Measurements from ENCODE around the gene STYX.
"Not testable (repeated sequence)": the region's sequence is repeated elsewhere in the genome, so short reads cannot be mapped to it uniquely, and the experiment has no call there.

STYX gene

DNA sequence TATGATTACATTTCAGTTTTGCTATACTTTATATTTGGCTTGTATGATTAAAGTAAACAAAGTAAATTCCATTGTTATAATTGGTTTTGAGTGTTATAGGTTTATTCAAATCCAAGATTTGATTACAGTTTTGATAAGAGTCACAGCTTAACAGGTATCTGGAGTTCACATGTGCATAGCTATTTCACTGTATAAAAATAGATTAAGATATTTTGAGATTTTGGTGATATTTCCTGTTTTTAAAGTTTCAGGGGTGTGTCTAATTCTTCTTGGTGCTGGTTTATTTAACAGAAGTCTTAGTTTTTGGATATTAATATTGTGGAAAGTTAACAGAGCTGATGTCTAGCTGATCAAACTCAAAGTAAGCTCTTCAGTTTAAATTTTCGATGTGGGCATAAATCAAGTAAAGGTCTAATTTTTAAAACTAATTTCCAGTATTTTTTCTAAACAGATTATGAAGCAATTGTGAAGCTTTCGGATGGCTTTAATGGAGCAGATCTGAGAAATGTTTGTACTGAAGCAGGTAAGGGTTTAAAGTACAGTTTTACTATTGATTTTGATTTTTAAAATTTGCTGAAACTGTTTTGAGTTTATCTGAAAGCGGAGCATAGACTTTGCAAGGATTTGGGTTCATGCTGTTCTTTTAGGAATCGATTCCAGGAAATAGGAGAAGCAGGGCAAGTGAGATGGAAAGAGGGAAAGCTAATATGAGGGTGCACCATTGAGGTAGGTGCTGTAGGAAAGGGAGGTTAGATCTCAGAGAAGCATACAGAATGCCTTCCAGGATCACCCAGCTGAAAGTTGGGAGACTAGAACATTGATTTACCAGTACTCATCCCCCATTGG, 6.2 kb upstream of the STYX start:
- in situ Hi-C loops (cut with MboI; ENCODE audit: low pct_unique_long_range_greater_than_20kb, low sequenced_read_pairs) = no loop called here
- DNase-seq = no peak

DNA sequence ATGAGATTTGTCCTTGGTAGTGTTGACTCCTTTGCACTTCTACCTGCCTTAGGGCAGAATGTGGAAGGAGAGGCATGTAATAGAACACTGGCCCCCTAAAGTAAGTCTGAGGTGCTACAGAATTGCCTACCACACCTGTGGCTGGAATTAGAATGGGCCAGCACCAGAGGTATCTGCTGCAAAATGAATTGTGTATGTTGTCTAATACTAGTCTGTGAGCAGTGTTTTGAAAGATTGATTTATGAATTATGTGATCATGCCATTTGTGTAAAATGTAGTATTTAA, 5.7 kb upstream of the STYX start:
- in situ Hi-C loops (cut with MboI; ENCODE audit: low pct_unique_long_range_greater_than_20kb, low sequenced_read_pairs) = no loop called here

DNA sequence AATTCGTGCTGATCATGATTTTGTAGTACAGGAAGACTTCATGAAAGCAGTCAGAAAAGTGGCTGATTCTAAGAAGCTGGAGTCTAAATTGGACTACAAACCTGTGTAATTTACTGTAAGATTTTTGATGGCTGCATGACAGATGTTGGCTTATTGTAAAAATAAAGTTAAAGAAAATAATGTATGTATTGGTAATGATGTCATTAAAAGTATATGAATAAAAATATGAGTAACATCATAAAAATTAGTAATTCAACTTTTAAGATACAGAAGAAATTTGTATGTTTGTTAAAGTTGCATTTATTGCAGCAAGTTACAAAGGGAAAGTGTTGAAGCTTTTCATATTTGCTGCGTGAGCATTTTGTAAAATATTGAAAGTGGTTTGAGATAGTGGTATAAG, 2.5 kb upstream of the STYX start:
- DNase-seq; in situ Hi-C loops (cut with MboI; ENCODE audit: low pct_unique_long_range_greater_than_20kb, low sequenced_read_pairs): not testable (repeated sequence)

More for the DNA sequence above, 5.7 kb upstream of the STYX start:
- DNase-seq = no peak

DNA sequence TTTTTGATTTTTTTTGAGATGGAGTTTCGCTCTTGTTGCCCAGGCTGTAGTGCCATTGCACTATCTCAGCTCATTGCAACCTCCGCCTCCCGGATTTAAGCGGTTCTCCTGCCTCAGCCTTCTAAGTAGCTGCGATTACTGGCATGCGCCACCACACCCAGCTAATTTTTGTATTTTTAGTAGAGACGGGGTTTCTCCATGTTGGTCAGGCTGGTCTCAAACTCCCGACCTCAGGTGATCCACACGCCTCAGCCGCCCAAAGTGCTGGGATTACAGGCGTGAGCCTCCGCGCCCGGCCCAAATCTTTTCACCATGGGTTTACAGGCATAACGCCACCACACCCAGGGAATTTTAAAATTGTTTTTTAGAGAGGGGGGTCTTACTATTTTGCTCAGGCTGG, 931 bp upstream of the STYX start:
- in situ Hi-C loops (cut with MboI; ENCODE audit: low pct_unique_long_range_greater_than_20kb, low sequenced_read_pairs) = not testable (repeated sequence)

DNA sequence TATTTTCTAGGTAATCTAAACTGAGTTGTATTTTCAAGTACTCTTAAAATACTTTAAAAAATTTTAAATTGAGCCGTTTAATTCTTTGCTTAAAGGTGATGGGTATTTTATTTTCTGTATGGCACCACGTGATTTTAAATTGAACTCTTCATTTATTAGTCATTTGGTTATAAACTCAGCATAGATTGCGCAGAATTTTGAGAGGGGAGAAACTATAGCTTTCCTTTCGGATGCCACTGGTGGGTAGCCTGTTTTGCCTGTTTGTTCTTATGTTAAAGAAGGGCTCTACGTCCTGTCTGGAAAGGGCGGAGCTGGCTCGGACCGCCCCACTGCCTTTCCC, 411 bp upstream of the STYX start:
- in situ Hi-C loops (cut with MboI; ENCODE audit: low pct_unique_long_range_greater_than_20kb, low sequenced_read_pairs) = no loop called here
- no peak for DNase-seq

More for the DNA sequence above, 931 bp upstream of the STYX start:
- not testable (repeated sequence) for DNase-seq

DNA sequence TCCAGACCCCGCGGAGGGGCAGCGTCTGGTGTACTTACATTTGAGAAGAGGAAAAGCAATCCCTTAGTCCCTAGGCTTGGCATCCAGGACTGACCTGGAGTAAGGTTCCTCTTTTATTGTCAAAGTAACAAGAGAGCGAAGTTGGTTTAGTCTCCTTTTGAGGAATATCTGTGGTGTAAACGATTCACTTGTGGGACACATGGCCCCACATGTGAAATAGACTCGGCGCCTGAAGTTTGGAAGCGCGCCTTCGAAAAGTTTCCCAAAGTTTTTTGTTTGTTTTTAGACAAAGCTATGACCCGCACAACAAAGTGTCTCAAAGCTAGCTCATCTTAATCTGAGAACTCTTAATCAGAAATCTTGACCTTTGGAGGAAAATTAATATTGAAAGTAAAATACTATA, 744 bp downstream of the STYX start:
- DNase-seq = no peak
- in situ Hi-C loops (cut with MboI; ENCODE audit: low pct_unique_long_range_greater_than_20kb, low sequenced_read_pairs) = no loop called here

DNA sequence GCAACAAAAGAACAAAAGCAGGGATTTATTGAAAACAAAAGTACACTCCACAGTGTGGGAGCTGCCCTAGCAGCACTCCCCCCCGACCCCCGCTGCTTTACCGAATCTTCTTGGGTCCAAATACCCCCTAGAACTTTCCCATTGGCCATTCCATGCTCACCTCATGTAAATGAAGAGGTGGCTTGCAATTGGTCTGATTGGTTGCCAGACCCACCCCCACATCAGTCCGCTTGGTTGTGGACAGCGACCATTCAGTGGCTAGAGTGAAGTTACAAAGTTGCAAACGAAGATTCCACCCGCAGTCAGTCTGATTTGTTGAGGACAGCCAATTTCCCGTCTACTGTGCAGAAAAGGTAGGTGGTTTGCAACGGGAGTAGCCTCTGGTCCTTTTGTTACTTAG, 3.9 kb downstream of the STYX start:
- no peak for DNase-seq
- in situ Hi-C loops (cut with MboI; ENCODE audit: low pct_unique_long_range_greater_than_20kb, low sequenced_read_pairs) = no loop called here

DNA sequence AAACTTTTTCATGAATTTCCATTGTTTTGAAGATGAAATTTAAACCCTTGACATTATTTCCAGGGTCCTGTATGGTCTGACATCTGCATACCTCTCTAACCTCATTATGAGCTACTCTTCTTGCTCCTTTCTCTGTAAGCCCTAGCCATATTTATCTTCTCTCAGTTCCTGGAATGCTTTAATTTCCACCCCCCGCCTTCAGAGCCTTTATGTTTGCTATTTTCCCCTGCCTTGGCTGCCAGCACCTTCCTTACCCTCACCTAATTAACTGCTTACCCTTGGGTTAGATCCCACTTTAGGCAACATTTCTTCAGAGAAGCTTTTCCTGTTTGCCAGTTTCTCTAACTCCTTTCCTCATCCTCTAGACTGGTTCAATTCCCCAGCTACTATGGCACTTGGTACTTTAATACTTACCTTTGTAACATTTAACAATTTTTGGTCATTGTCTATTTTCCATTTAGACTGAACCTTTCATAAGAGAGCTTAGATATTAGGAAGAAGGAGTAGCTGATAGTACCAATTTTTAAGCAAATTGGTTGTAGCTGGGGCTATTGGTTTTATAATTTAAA, 6.0 kb downstream of the STYX start:
- DNase-seq = no peak
- in situ Hi-C loops (cut with MboI; ENCODE audit: low pct_unique_long_range_greater_than_20kb, low sequenced_read_pairs) = no loop called here

DNA sequence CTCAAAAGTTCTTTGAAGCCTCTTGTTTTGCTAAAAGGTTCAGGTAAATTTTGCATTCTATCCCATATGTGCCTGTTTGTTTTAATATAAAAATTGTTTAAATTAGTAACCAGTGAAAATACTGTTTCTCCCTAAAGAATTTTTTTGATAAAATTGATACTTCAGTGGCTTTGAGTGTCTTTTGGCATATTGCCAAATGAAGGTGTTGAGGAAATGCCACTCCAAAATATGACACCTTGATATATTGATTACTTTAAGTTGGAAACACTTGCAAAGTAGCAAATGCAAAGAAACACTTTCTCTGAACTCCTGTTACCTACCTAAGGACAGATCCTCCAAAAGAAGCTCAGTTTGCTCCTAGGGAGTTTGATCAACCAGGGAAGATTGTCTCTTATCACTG, 8.4 kb downstream of the STYX start:
- DNase-seq = no peak
- in situ Hi-C loops (cut with MboI; ENCODE audit: low pct_unique_long_range_greater_than_20kb, low sequenced_read_pairs) = no loop called here

DNA sequence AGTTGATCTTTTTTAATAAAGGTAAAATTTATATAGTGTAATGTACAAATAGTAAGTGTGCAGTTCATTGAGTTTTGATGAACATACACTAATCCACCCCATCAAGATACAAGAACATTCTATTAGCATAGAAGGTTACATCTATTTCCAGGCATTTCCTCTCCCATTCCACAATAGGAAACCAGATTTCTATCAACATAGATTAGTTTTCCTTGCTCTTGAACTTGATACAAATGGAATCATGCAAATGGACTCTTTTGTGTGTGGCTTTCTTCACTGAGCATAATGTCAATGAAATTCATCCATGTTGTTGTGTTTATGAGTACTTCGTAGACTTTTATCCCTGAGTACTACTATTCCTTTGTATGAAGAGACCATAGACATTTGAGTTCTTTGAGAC, 10.8 kb downstream of the STYX start:
- in situ Hi-C loops (cut with MboI; ENCODE audit: low pct_unique_long_range_greater_than_20kb, low sequenced_read_pairs) = no loop called here
- DNase-seq = no peak

DNA sequence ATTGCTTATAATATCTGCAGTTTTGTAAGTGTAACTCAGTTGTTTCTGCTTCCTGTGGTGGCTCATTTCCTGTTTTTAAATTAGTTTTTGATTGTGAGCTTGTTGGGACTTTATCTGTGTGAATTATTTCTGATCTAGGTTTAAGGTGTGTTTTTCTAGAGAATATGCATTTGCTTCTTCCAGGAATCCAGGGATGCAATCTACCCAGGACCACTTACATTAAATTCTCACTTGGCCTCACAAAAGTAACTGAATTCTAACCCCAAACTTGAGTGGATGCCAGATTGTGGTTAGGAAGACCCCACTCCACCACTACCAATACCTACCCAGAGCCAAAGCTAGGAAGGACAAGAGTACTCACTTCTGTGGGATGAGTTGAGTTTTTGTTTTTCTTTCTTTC, 11.9 kb downstream of the STYX start:
- in situ Hi-C loops (cut with MboI; ENCODE audit: low pct_unique_long_range_greater_than_20kb, low sequenced_read_pairs) = no loop called here
- no peak for DNase-seq

DNA sequence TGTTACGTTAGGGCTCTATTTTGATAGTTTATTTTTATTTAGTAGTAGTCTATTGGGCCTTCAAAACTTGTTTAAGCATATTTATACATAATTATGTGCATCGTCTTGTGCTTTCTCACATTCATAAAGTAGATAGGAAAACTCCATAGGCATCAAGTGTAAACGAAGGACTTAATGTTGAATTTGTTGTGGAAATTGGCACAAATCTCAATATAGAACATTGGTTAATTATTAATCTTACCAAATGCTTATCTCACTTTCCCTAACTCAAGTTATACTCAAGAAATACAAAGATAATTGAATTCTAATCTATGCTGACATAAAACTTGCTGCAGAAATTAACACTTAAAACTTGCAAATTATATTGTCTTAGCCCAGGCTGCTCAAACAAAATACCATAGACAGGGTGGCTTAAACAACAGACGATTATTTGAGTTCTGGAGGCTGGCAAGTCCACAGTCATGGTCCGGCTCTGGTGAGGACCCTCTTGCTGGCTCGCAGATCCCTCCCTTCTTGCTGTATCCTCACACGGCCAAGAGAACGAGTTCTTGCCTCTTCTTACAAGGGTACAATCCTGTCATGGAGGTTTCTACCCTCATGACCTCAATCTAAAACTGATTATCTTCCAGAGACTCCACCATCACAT, 18.8 kb downstream of the STYX start:
- no peak for DNase-seq
- in situ Hi-C loops (cut with MboI; ENCODE audit: low pct_unique_long_range_greater_than_20kb, low sequenced_read_pairs) = no loop called here

DNA sequence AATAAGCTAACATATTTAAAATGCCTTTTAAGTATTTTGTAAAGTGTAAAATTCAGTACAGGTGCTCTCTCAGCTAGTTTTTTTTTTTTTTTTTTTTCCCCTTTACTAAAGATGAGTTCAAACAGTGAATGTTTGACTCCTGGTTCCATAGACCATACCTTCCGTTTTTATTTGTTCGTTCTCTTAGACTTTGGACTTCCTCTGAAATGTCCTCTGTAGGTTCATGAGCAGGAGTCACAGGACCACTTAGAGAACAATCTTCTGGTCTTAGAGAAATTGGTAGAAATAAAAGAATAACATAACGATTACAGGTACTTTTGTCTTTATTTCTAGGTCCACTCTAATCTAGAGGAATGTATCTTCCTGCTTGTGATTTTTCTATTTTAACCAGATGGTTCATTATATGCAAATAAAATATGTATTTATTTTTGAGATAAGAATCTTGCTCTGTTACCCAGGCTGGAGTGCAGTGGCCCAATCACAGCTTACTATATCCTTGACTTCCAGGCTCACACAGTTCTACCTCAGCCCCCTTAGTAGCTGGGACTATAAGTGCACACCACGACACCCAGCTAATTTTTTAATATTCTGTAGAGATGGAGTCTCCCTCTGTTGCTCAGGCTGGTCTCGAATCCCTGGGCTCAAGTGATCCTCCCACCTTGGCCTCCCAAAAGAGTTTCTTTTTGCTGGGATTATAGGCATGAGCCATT, 25.8 kb downstream of the STYX start:
- in situ Hi-C loops (cut with MboI; ENCODE audit: low pct_unique_long_range_greater_than_20kb, low sequenced_read_pairs) = no loop called here
- no peak for DNase-seq

DNA sequence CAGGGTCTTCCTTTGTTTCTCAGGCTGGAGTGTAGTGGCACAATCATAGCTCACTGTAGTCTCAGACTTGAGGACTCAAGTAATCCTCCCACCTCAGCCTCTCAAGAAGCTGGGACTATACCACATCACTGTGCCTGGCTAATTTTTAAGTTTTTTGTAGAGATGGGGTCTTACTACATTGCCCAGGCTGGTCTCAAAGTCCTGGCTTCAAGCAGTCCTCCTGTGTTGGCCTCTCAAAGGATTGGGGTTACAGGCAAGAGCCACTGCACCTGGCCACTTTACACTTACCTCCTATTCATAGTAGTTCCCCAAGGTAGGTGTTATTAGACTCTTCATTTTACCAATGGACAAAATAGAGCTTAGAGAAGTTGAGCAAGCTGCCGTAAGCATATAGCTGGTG, 29.2 kb downstream of the STYX start:
- DNase-seq = no peak
- in situ Hi-C loops (cut with MboI; ENCODE audit: low pct_unique_long_range_greater_than_20kb, low sequenced_read_pairs) = no loop called here

DNA sequence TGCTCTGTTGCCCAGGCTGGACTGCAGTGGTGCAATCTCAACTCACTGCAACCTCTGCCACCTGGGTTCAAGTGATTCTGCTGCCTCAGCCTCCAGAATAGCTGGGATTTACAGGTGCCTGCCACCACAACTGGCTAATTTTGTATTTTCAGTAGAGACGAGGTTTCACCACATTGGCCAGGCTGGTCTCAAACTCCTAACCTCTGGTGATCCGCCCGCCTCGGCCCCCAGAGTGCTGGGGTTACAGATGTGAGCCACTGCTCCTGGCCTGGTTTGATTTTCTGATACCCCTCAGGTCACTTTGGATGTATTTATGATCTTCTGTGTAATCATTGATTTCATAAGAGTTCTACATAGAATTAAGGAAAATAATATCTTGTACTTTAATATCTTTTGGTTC, 33.0 kb downstream of the STYX start:
- in situ Hi-C loops (cut with MboI; ENCODE audit: low pct_unique_long_range_greater_than_20kb, low sequenced_read_pairs); DNase-seq: not testable (repeated sequence)

DNA sequence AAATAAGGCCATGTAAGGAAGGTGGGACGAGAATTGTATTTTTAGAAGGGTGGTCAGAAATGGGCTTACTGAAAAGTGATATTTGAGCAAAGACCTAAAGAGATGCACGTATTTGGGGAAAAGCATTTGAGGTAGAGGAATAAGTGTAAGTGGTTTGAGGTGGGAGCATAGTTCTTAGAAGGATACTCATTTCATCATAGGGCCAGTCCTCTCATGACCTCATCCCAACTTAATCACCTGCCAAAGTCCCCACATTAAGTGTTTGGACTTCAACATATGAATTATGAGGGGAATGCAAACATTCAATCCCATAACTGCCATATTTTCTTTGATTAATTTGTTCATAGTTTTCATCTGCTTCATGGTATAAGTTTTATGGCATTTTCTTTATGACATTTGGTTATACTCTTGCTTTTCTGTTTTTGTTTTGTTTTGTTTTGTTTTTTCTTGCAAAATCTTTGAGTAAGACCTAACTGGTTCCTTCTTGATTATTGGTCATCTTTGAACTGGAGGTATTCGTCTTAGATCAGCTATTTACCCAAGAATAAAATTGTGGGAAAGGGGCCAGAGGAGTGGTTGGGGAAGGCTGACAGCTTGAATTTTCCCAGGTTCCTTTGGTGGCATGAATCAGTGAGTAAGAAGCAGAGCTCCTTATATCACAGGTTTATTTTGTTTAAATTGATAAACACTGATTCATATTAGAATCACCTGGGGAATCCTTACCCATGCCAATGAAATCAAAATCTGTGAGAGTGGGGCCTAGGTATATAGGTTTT, 37.3 kb downstream of the STYX start:
- in situ Hi-C loops (cut with MboI; ENCODE audit: low pct_unique_long_range_greater_than_20kb, low sequenced_read_pairs) = no loop called here

DNA sequence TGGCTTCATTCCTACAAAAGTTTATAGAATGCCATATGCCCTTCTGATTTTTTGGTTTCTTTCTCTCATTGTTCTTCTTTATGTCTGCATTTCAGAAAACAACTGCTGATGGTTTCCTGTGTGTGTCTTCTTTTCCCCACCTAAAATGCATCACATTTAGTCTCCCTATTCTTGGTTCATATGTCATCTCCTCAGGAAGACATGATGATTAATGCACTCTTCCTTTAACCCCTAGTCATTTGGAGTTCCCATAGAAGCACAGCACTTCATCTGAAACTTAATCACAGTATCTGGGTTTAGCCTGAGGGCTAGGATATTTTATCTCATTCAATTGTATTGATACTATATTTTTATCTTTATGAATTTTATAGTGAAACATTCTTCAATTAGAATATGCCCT, 39.9 kb downstream of the STYX start:
- in situ Hi-C loops (cut with MboI; ENCODE audit: low pct_unique_long_range_greater_than_20kb, low sequenced_read_pairs) = no loop called here
- no peak for DNase-seq

More for the DNA sequence above, 37.3 kb downstream of the STYX start:
- DNase-seq = no peak

DNA sequence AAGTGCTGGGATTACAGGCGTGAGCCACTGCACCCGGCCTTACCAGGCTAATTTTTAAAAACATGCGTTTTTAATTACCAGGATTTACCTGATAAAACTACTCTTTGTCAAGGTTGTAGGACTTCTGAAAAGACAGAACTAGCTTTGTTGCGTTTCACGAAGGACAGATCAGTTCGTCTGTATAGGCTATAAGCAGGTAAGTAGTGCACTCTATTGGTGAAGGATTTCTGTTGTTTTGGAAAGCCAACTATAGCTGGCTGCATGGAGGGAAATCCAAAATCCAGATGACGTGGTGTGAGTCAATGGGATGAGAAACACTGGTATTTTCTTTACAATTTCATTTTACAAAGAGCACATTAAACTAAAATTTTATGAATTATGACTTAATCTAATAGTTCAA, 46.9 kb downstream of the STYX start:
- in situ Hi-C loops (cut with MboI; ENCODE audit: low pct_unique_long_range_greater_than_20kb, low sequenced_read_pairs) = no loop called here

DNA sequence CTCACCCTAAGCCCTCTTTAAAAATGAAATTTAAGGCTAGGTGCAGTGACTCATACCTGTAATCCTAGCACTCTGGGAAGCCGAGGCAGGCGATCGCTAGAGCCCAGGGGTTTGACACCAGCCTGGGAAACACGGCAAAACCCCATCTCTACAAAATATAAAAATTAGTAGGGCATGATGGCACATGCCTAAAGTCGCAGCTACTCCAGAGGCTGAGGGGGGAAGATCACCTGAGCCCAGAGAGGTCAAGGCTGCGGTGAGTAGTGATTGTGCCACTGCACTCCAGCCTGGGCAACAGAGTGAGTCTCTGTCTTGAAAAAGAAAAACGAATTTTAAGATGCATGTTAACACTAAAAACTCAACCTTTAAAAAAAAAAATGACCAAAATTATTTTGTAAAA, 48.7 kb downstream of the STYX start:
- in situ Hi-C loops (cut with MboI; ENCODE audit: low pct_unique_long_range_greater_than_20kb, low sequenced_read_pairs) = no loop called here

More for the DNA sequence above, 46.9 kb downstream of the STYX start:
- no peak for DNase-seq

More for the DNA sequence above, 48.7 kb downstream of the STYX start:
- DNase-seq = no peak

Measured in KBM-7 (cell line).